CD4-positive, CD25-positive, alpha-beta regulatory T cell (primary cell): ENCODE measurements around the gene MPRIP. TPM values are rescaled to one million over a fixed set of nuclear protein-coding genes. Genes with fewer than 3 reads are reported as not detected.
A peak's percentile ranks its signal among the peaks of the same experiment; 100 is the strongest.
"Not testable (repeated sequence)": the region's sequence is repeated elsewhere in the genome, so short reads cannot be mapped to it uniquely, and the experiment has no call there.

Experiments
- ATAC-seq, 2 donors: fragments of 150-1000 bp; cut with Tn5 transposase; one replicate each; pipeline ENCODE4 v1.10.0; 2021; ENCODE audit warnings: low read depth in 2 of 2, moderate number of reproducible peaks in 2 of 2, moderate library complexity in 1 of 2
- DNase-seq, 3 donors: peaks; one replicate each; pipeline versions ENCODE4 v3.0.0 to v3.0.0-alpha.2; 2012 to 2022; ENCODE audit warnings: mixed read lengths in 1 of 3
- H3K27ac ChIP-seq: one replicate; pipeline ENCODE4 v1.7.0; 2013; ENCODE audit warnings: mild to moderate bottlenecking, low read length; ENCODE audit not compliant: insufficient read depth, poor library complexity, severe bottlenecking
- H3K27me3 ChIP-seq: one replicate; pipeline ENCODE4 v1.7.0; 2013; ENCODE audit warnings: low read length; ENCODE audit not compliant: control insufficient read depth, insufficient read depth
- H3K36me3 ChIP-seq: one replicate; pipeline ENCODE4 v1.7.0; 2013; ENCODE audit warnings: mild to moderate bottlenecking, low read length, moderate library complexity; ENCODE audit not compliant: control insufficient read depth, insufficient read depth
- H3K4me1 ChIP-seq: 2 replicates; pipeline ENCODE4 v1.7.0; 2013; ENCODE audit warnings: mild to moderate bottlenecking, low read length; ENCODE audit not compliant: insufficient read depth, control insufficient read depth, poor library complexity, severe bottlenecking
- H3K4me3 ChIP-seq: one replicate; pipeline ENCODE4 v1.7.0; 2013; ENCODE audit warnings: low read depth, mild to moderate bottlenecking, low read length, moderate library complexity
- H3K9me3 ChIP-seq, 2 experiments: 1 replicate in 1 of 2; 2 replicates in 1 of 2; pipeline ENCODE4 v1.7.0; 2013; ENCODE audit warnings: low read length in 2 of 2, mild to moderate bottlenecking in 1 of 2, moderate library complexity in 1 of 2; ENCODE audit not compliant: control insufficient read depth in 2 of 2
- H3K27ac Mint-ChIP-seq, 3 donors: one replicate each; pipeline ENCODE4 v1.8.0; 2020 to 2022; ENCODE audit warnings: mild to moderate bottlenecking in 3 of 3, mixed read lengths in 3 of 3, moderate library complexity in 2 of 3
- H3K27me3 Mint-ChIP-seq: one replicate; pipeline ENCODE4 v1.8.0; 2022; ENCODE audit warnings: mild to moderate bottlenecking, mixed read lengths
- H3K36me3 Mint-ChIP-seq: one replicate; pipeline ENCODE4 v1.8.0; 2020; ENCODE audit warnings: mixed read lengths
- H3K4me1 Mint-ChIP-seq, 4 donors: one replicate each; pipeline ENCODE4 v1.8.0; 2020 to 2022; ENCODE audit warnings: mixed read lengths in 4 of 4, mild to moderate bottlenecking in 1 of 4
- H3K4me3 Mint-ChIP-seq, 4 donors: one replicate each; pipeline ENCODE4 v1.8.0; 2020 to 2022; ENCODE audit warnings: mild to moderate bottlenecking in 4 of 4, mixed read lengths in 4 of 4, moderate library complexity in 3 of 4
- H3K9me3 Mint-ChIP-seq, 7 donors: one replicate each; pipeline ENCODE4 v1.8.0; 2020 to 2022; ENCODE audit warnings: mixed read lengths in 7 of 7, mild to moderate bottlenecking in 3 of 7, moderate library complexity in 2 of 7
- polyA plus RNA-seq, 4 donors: library from polyadenylated mRNA; unstranded; fragments of 300-500 nt; fragmentation: Illumina TruSeq; gene quantifications; one replicate each; pipeline ENCODE4 v1.2.3, GENCODE V29; 2021
- total RNA-seq: library from RNA; stranded (reverse); gene quantifications from one replicate; pipeline ENCODE4 v1.2.3, GENCODE V29; 2022

Gene MPRIP
- total and polyA plus RNA-seq, 5 donors from 2014 or later: 49.0 to 234 (median 58.0) TPM

DNA sequence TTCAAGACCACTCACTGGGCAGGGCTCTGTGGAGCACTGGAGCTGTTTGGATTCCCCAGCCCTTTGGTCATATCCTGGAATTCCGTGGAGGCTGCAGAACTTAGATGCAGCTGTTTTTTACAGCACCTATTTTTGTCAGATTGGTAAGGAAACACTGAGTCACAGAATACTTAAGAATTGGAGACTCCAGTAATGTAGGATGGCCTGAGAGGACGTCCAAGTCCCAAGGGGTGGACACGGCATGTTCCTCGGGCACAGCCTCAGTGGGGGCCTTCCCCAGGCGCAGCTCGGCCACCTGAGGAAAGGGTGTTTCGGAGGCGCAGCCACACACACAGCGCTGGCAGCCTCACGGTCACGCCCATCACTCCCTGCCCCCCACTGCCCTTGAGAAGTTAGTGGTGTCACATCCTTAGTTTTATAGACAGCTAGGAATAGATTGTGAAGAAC lies 149.1 kb downstream of the MPRIP start:
- Histone ChIP-seq H3K4me1 (peaks cover 11% of the 10 kb centered on the region), H3K27ac (no peak overlapping the region), H3K9me3 (no peaks in the 10 kb centered on the region), H3K4me3 (no peak overlapping the region), H3K36me3 (peaks cover 46% of the 10 kb centered on the region), H3K27me3 (no peaks in the 10 kb centered on the region)
- Mint-ChIP-seq H3K9me3 (no peaks in the 10 kb centered on the region), H3K27ac (peak overlapping the region in 1 of 3 donors; percentile 73), H3K36me3 (peaks cover 7% of the 10 kb centered on the region), H3K4me3 (no peak overlapping the region), H3K27me3 (no peaks in the 10 kb centered on the region), H3K4me1 (peaks cover 1 to 42% (median 23%) of the 10 kb centered on the region in 4 donors)
- DNase-seq (no peak), ATAC-seq (no peak)

DNA sequence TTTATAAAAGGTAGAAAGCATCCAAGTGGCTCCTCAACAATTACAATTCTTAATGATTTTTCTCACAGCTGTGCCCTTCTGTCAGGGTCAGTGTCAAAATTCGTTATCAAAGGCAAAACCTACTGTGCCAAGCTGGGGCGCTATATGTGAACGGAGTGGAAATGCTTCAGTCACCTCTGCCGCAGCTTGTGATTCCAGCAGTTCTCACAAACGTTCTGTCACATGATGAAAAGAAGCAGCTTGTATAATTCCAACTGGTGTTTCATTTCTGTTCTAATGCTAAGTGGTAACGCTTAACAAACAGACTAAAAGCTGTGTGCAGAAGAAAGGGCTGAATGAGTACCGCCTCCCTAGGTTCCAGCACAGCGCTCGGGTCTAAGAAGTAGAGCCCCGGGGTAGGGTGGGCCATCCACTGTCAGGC lies 149.7 kb downstream of the MPRIP start:
- ATAC-seq: no peak
- DNase-seq: no peak
- Mint-ChIP-seq H3K36me3 (peaks cover 6% of the 10 kb centered on the region), H3K9me3 (no peaks in the 10 kb centered on the region), H3K4me1 (peaks cover 0 to 37% (median 24%) of the 10 kb centered on the region in 4 donors), H3K4me3 (no peak overlapping the region), H3K27ac (no peak overlapping the region), H3K27me3 (no peaks in the 10 kb centered on the region)
- H3K36me3 ChIP-seq: peaks cover 41% of the 10 kb centered on the region
- peaks cover 5% of the 10 kb centered on the region for H3K4me1 ChIP-seq
- no peak overlapping the region for H3K4me3 ChIP-seq
- no peaks in the 10 kb centered on the region for H3K9me3 ChIP-seq
- H3K27me3 ChIP-seq: no peaks in the 10 kb centered on the region
- H3K27ac ChIP-seq: no peak overlapping the region

DNA sequence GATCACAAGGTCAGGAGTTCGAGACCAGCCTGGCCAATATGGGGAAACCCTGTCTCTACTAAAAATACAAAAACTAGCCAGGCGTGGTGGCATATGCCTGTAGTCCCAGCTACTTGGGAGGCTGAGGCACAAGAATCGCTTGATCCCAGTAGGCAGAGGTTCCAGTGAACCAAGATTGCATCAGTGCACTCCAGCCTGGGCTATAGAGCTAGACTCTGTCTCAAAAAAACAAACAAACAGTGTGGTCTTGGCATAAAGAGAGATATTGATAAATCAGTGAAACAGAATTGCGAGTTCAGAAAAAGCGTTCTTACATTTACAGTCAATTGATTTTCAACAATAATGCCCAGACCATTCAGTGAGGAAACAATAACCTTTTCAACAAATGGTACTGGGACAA lies 153.2 kb downstream of the MPRIP start:
- H3K36me3 ChIP-seq: peaks cover 14% of the 10 kb centered on the region
- not testable (repeated sequence) for H3K4me1 ChIP-seq, H3K27me3 ChIP-seq, H3K9me3 Mint-ChIP-seq, DNase-seq, H3K4me3 ChIP-seq, H3K27ac ChIP-seq, ATAC-seq, H3K27me3 Mint-ChIP-seq, H3K4me3 Mint-ChIP-seq, H3K9me3 ChIP-seq
- Mint-ChIP-seq H3K36me3 (peaks cover 14% of the 10 kb centered on the region), H3K4me1 (peaks cover 0 to 28% (median 17%) of the 10 kb centered on the region in 4 donors), H3K27ac (peak overlapping the region in 1 of 3 donors; percentile 26)

DNA sequence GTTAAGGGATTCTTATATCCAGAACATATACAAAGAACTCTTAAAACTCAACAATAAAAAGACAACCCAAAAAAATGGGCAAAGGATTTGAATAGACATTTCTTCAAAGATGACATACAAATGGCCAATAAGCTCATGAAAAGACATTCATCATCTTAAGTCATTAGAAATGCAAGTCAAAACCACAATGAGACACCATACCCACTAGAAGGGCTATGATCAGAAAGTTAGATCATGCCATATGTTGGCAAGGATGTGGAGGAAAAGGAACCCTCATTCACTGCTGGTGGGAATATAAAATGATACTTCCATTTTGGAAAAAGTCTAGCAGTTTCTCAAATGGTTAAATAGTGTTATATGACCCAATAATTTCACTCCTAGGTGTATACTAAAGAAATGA lies 154.5 kb downstream of the MPRIP start:
- Histone ChIP-seq H3K4me1 (no peaks in the 10 kb centered on the region), H3K27ac (no peak overlapping the region)
- no peaks in the 10 kb centered on the region for H3K9me3 Mint-ChIP-seq

DNA sequence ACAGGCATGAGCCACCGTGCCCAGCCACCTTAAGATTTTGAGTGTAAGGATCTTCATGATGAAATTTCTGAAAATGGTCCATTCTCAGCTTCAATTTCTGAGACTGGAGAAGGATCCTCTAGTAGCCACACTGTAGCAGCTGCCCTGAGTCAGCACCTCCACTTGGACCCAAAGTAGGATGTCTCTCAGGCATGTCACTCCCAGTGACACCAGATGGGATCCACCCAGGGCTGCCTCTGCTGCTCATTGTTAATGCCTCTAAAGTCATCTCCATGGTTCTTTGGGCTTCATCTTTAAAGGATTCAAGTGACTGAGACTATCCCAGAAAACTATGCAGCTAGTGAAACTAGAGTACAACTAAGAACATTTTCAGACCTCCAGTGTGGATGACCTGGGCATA lies 156.0 kb downstream of the MPRIP start:
- no peaks in the 10 kb centered on the region for H3K27me3 Mint-ChIP-seq
- DNase-seq (no peak), ATAC-seq (no peak)
- H3K9me3 ChIP-seq: no peaks in the 10 kb centered on the region
- no peak overlapping the region for H3K4me3 Mint-ChIP-seq
- no peaks in the 10 kb centered on the region for H3K27me3 ChIP-seq
- H3K27ac ChIP-seq: no peak overlapping the region
- no peaks in the 10 kb centered on the region for H3K4me1 ChIP-seq
- H3K4me1 Mint-ChIP-seq: peaks cover 2 to 23% (median 12%) of the 10 kb centered on the region in 4 donors
- H3K27ac Mint-ChIP-seq: no peak overlapping the region
- no peaks in the 10 kb centered on the region for H3K9me3 Mint-ChIP-seq
- H3K4me3 ChIP-seq: no peak overlapping the region
- peaks cover 16% of the 10 kb centered on the region for H3K36me3 ChIP-seq
- peaks cover 26% of the 10 kb centered on the region for H3K36me3 Mint-ChIP-seq

More for the DNA sequence above, 154.5 kb downstream of the MPRIP start:
- no peak for DNase-seq
- Histone ChIP-seq H3K9me3 (no peaks in the 10 kb centered on the region), H3K4me3 (no peak overlapping the region), H3K27me3 (no peaks in the 10 kb centered on the region), H3K36me3 (peaks cover 8% of the 10 kb centered on the region)
- Mint-ChIP-seq H3K36me3 (peaks cover 21% of the 10 kb centered on the region), H3K27ac (peak overlapping the region in 2 of 3 donors; percentile 8 to 68), H3K4me1 (peaks cover 2 to 20% (median 12%) of the 10 kb centered on the region in 4 donors), H3K4me3 (peak overlapping the region in 1 of 4 donors; percentile 39), H3K27me3 (no peaks in the 10 kb centered on the region)
- no peak for ATAC-seq

DNA sequence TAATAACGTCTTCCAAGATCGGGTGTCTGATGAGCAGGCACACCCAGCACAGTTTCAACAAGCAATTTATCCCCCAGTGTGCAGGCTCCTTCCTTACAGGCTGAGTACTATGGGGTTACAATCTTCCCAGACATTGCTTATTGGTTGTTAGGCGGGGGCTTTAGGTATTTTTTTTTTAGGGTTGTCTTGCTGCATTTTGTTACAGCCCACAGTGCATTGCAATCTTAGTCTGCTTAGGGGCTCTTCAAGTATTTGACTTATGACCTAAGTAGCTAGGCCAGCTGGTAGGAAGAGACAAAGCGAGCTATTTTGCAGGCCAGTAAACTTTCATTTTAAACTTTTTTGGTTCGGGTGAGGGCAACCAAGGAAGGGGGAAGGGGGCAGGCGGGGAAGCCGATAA lies 158.1 kb downstream of the MPRIP start:
- Mint-ChIP-seq H3K36me3 (peaks cover 26% of the 10 kb centered on the region), H3K4me1 (peaks cover 5 to 43% (median 20%) of the 10 kb centered on the region in 4 donors), H3K27ac (no peak overlapping the region), H3K9me3 (no peaks in the 10 kb centered on the region), H3K27me3 (no peaks in the 10 kb centered on the region), H3K4me3 (no peak overlapping the region)
- no peak for ATAC-seq
- Histone ChIP-seq H3K27me3 (no peaks in the 10 kb centered on the region), H3K4me3 (no peak overlapping the region), H3K4me1 (peaks cover 17% of the 10 kb centered on the region), H3K9me3 (no peaks in the 10 kb centered on the region), H3K27ac (no peak overlapping the region), H3K36me3 (peaks cover 16% of the 10 kb centered on the region)
- DNase-seq: no peak

DNA sequence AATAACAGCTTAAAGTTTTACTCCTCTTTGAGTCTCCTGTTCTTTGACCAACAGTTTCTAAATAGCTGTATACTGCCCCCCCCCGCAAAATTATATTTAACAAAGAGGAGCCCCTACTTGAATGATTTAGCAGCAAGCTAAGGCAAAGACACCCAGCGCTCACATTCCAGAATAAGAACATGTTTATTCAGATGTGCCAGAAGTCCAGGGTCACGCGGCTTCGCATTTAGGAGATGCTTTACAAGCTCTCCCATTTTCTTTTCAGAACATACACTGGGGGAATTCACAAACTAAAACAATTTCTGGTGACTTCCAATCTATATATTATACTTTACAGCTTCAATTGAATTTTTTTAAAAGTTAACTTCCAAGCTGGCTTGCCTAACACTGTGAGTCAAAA lies 158.6 kb downstream of the MPRIP start:
- Histone ChIP-seq H3K9me3 (no peaks in the 10 kb centered on the region), H3K27me3 (no peaks in the 10 kb centered on the region), H3K4me3 (no peak overlapping the region), H3K36me3 (peaks cover 16% of the 10 kb centered on the region), H3K4me1 (peaks cover 22% of the 10 kb centered on the region), H3K27ac (no peak overlapping the region)
- Mint-ChIP-seq H3K36me3 (peaks cover 26% of the 10 kb centered on the region), H3K27ac (peak overlapping the region in 1 of 3 donors; percentile 87), H3K4me3 (peak overlapping the region in 1 of 4 donors; percentile 11), H3K4me1 (peaks cover 5 to 43% (median 22%) of the 10 kb centered on the region in 4 donors), H3K27me3 (no peaks in the 10 kb centered on the region), H3K9me3 (no peaks in the 10 kb centered on the region)
- ATAC-seq (no peak), DNase-seq (no peak)

DNA sequence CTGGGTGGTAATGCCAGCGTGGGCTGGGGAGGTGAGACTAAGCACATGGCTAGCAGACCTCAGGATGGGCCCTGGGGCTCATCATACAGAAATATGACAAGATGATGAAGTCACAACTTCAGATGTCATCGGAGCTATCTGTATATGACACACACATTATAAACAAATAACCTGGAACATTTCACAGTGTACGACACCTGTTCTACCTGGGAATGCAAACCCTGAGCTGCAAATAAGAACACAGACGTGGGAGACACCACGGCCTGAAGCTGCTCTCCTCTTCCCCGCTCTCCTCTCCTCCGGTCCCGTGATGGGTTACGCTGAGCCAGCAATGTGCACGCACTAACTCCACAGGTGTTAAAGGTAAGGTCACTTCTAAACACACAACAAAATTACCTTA lies 159.0 kb downstream of the MPRIP start:
- Histone ChIP-seq H3K9me3 (no peaks in the 10 kb centered on the region), H3K4me3 (no peak overlapping the region), H3K27me3 (no peaks in the 10 kb centered on the region), H3K36me3 (peaks cover 16% of the 10 kb centered on the region), H3K4me1 (peaks cover 26% of the 10 kb centered on the region), H3K27ac (no peak overlapping the region)
- Mint-ChIP-seq H3K4me1 (peaks cover 5 to 42% (median 22%) of the 10 kb centered on the region in 4 donors), H3K36me3 (peaks cover 26% of the 10 kb centered on the region), H3K27ac (peak overlapping the region in 1 of 3 donors; percentile 87), H3K9me3 (no peaks in the 10 kb centered on the region), H3K4me3 (peak overlapping the region in 1 of 4 donors; percentile 11), H3K27me3 (no peaks in the 10 kb centered on the region)
- ATAC-seq (no peak), DNase-seq (no peak)
